ENCODE results near the gene USP27X. TPM values are rescaled to one million over a fixed set of nuclear protein-coding genes. Genes with fewer than 3 reads are reported as not detected.

The USP27X gene
- 1.1 and 2.4 TPM in 2 replicates for total RNA-seq

GRCh38 chrX:49878834-49879655 is at the start of gene USP27X:
Gene USP27X (plus strand): TSS chrX:49879484. CDS start chrX:49880308, 824 bp downstream.

DNA sequence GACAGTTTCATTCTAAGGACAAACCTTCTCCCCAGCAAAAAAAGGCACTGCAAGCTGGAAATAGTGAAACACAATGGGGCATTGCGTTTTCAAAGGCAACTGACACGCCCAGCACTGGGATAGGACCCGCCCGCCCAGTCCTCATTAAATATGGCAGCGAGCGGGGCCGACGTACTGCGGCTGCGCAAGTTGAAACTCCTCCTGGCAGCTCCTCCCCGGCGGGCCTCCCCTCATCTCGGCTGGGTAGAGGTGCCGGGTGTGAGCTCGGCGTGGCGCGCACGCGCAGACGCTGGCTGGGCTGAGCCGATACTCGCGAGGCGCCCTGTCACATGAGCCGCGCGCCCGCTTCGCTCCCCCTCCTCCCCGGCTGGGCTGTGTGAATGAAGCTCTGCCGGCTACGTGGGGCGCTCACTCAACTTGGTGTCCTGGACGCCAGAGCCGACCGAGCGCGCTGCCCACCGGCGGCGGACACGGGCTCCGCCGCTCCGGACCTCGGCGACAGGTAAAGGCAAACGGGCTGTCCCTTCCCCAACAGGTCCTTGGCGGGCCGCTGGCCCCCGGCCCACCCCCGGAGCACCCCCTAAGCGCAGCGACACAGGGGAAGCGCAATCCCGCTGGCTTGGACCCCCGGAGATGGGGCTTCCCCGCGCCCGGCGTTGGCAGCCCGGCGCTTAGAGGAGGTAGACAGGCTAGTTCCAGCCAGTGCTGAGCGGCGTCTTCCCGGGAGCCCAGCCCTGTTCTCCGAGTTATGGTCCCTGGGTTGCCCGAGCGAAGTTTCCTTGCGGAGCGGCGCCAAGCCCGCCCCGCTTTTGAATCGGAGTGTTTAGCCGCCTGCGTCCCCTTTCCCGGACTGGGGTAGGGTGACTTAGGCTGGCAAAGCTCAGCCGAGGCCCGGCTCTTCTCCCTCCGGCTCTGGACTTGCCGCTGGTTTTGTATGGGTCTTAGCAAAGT is 43.3 kb downstream of the USP27X start, which contains the start of gene CLCN5:
TSS of gene CLCN5 (plus strand) at position 306 of the 951 bp plus-strand sequence. CDS start 2,703 bp downstream, outside the sequence.

Other genes with a start within 250 kb of the USP27X start
- not detected in 2 replicates for gene PAGE1, start 183.5 kb upstream of the USP27X start, total RNA-seq
- not detected in 2 replicates for gene PAGE4, start 50.2 kb upstream of the USP27X start, total RNA-seq
- 8.5 and 9.9 TPM in 2 replicates for gene CLCN5, start 43.1 kb downstream of the USP27X start, total RNA-seq